Measurements from ENCODE around the gene DAP3.
A peak's percentile ranks its signal among the peaks of the same experiment; 100 is the strongest.
"Not testable (repeated sequence)": the region's sequence is repeated elsewhere in the genome, so short reads cannot be mapped to it uniquely, and the experiment has no call there.

Gene DAP3

GRCh38 chr1:155648207-155649147 is 40.4 kb upstream of the DAP3 start:
- H3K4me3 ChIP-seq (ENCODE audit: low read length): peak overlapping the region; percentile 61
- DNase-seq (ENCODE audit: low read depth): peak; percentile 91
- TF ChIP-seq CTCF (conservative IDR thresholded peaks at IDR 0.05; ENCODE audit: low read length): peak; percentile 73

- DNase-seq (ENCODE audit: low read depth): no peak
- H3K4me3 ChIP-seq (ENCODE audit: low read length): no peak overlapping the region
- TF ChIP-seq CTCF (conservative IDR thresholded peaks at IDR 0.05; ENCODE audit: low read length): no peak
Measured at GRCh38 chr1:155649676-155650075, 39.2 kb upstream of the DAP3 start.

- TF ChIP-seq CTCF (conservative IDR thresholded peaks at IDR 0.05; ENCODE audit: low read length): no peak
- H3K4me3 ChIP-seq (ENCODE audit: low read length): no peak overlapping the region
- DNase-seq (ENCODE audit: low read depth): no peak
Measured at GRCh38 chr1:155650231-155650757, 38.6 kb upstream of the DAP3 start.

GRCh38 chr1:155651861-155652661 is 36.8 kb upstream of the DAP3 start:
- no peak for TF ChIP-seq CTCF (conservative IDR thresholded peaks at IDR 0.05; ENCODE audit: low read length)
- no peak overlapping the region for H3K4me3 ChIP-seq (ENCODE audit: low read length)
- DNase-seq (ENCODE audit: low read depth): no peak

DNA sequence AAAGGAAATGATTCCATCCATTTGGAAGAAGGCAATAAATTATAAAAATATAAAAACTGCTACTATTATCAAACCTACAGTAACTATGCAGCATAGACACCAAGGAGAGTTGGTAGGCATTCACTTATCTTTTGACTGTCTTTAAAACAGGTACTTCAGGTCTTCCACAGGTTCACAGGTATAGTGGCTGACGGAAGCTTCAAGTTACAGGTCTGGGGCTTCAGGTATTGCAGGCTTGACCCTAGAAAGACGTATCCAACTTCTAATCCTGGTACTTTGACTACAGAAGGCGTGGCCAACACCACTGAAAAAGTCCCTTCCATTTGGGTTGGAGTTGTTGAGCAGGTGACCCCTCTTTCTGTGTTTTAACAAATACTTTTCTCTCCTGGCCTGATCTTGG is 35.9 kb upstream of the DAP3 start:
- no peak overlapping the region for H3K4me3 ChIP-seq (ENCODE audit: low read length)
- no peak for DNase-seq (ENCODE audit: low read depth)
- no peak for TF ChIP-seq CTCF (conservative IDR thresholded peaks at IDR 0.05; ENCODE audit: low read length)

DNA sequence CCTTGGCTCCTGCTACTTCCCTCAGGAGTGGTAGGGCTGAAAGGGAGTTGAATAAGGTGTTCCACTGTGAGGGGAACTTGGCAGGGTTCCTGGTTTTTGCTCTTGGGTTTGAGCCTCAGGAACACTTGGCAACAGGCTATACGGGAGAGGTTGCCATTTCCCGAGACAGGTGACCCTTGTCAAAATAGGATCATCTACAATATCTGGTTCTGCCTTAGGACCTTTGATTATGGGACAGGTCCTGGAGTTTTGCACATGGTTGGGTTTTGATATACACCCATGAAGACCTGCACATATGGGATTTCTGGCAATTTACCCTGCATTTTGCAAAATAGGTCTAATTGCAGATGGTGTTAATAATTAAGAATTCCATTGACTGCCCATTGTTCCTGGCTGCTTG is 31.4 kb upstream of the DAP3 start:
- no peak for DNase-seq (ENCODE audit: low read depth)
- no peak overlapping the region for H3K4me3 ChIP-seq (ENCODE audit: low read length)
- TF ChIP-seq CTCF (conservative IDR thresholded peaks at IDR 0.05; ENCODE audit: low read length): no peak

DNA sequence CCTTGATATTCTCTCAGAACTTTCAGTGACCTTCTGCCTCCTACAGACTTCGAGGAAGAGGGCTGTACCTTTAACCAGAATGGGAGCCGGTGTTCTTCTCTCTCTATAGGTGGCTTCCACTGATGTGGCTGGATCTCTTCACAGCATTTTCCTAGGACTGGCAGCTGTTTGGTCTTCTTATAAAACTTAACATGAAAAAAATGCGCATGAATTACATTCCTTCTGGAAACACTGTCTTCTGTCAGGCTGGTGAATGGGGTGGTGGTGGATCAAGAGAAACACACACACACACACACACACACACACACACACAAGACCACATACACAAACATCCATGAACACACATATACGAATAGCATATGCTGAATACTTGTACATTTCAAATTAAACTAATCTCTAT is 27.7 kb upstream of the DAP3 start:
- not testable (repeated sequence) for DNase-seq (ENCODE audit: low read depth)

More for the DNA sequence above, 27.7 kb upstream of the DAP3 start:
- not testable (repeated sequence) for H3K4me3 ChIP-seq (ENCODE audit: low read length)

Data from AG10803 (cell line).